H1 (cell line): Measurements from ENCODE around the gene TBC1D9B. TPM values are rescaled to one million over a fixed set of nuclear protein-coding genes. Genes with fewer than 3 reads are reported as not detected.

Experiments
- CTCF ChIA-PET: fragments of 300-600 bp; sonication (Branson Sonifier 250); formaldehyde crosslinking; loops from one replicate; lab custom pipeline; 2021; ENCODE audit not compliant: partially characterized antibody; lab: Charles Lee
- POLR2A ChIA-PET: fragments of 300-600 bp; sonication (Branson Sonifier 250); formaldehyde crosslinking; loops from one replicate; lab custom pipeline; 2021; ENCODE audit warnings: inconsistent platforms; ENCODE audit not compliant: partially characterized antibody; lab: Charles Lee
- DNase-seq, 2 experiments: peaks; one replicate each; pipeline versions ENCODE4 v3.0.0 to v3.0.0-alpha.2; 2010 to 2022; ENCODE audit warnings: low spot score in 2 of 2, low read depth in 1 of 2, mixed read lengths in 1 of 2
- FAIRE-seq: peaks from 2 replicates; lab custom pipeline; 2011; peaks lifted over from hg19 to GRCh38; lab: Jason Lieb, UNC
- H2AFZ ChIP-seq: 2 replicates; pipeline ENCODE4 v1.8.1; 2012; ENCODE audit warnings: low read length, inconsistent platforms
- H2AK5ac ChIP-seq: 2 replicates; pipeline ENCODE4 v1.6.1; 2013; ENCODE audit warnings: low read depth, low read length
- H2BK120ac ChIP-seq: replicated peaks from 2 replicates; pipeline ENCODE3; 2013; ENCODE audit warnings: low read depth, low read length, inconsistent platforms
- H2BK12ac ChIP-seq: 2 replicates; pipeline ENCODE4 v1.6.1; 2013; ENCODE audit warnings: low read depth, low read length
- H2BK15ac ChIP-seq: 2 replicates; pipeline ENCODE4 v1.6.1; 2013; ENCODE audit warnings: low read length
- H2BK20ac ChIP-seq: 2 replicates; pipeline ENCODE4 v1.6.1; 2013; ENCODE audit warnings: low read length
- H2BK5ac ChIP-seq: 2 replicates; pipeline ENCODE4 v1.6.1; 2013; ENCODE audit warnings: low read depth, low read length
- H3K14ac ChIP-seq: 2 replicates; pipeline ENCODE4 v1.6.1; 2013; ENCODE audit warnings: inconsistent platforms; ENCODE audit not compliant: insufficient read length
- H3K18ac ChIP-seq: 2 replicates; pipeline ENCODE4 v1.6.1; 2013; ENCODE audit warnings: low read length; ENCODE audit errors: extremely low read depth
- H3K23ac ChIP-seq: 2 replicates; pipeline ENCODE4 v1.6.1; 2013; ENCODE audit warnings: inconsistent platforms; ENCODE audit not compliant: insufficient read length
- H3K23me2 ChIP-seq: 2 replicates; pipeline ENCODE4 v1.6.1; 2013; ENCODE audit warnings: low read depth, low read length
- H3K27ac ChIP-seq: 2 replicates; pipeline ENCODE4 v1.6.1; 2011; ENCODE audit warnings: low read depth, low read length, inconsistent platforms
- H3K27me3 ChIP-seq, 4 experiments: replicated peaks in 1 of 4; 1 replicate in 1 of 4; 2 replicates in 3 of 4; pipeline versions ENCODE4 v1.6.1 to v1.8.1; 2011 to 2013; ENCODE audit warnings: low read length in 3 of 4, mild to moderate bottlenecking in 3 of 4, inconsistent platforms in 2 of 4, mixed read lengths in 2 of 4, moderate library complexity in 1 of 4; ENCODE audit not compliant: control insufficient read depth in 3 of 4, insufficient read depth in 3 of 4; ENCODE audit errors: extremely low read depth in 1 of 4
- H3K36me3 ChIP-seq, 4 experiments: 2 replicates each; pipeline versions ENCODE4 v1.6.1 to v1.8.1; 2011 to 2013; ENCODE audit warnings: mild to moderate bottlenecking in 4 of 4, low read length in 3 of 4, moderate library complexity in 2 of 4, control low read depth in 1 of 4, inconsistent platforms in 1 of 4; ENCODE audit not compliant: insufficient read depth in 4 of 4, control insufficient read depth in 2 of 4
- H3K4ac ChIP-seq: replicated peaks from 2 replicates; pipeline ENCODE3; 2013; ENCODE audit warnings: low read length, low read depth, mixed read lengths, inconsistent platforms; ENCODE audit not compliant: insufficient read length
- H3K4me1 ChIP-seq, 4 experiments: replicated peaks in 1 of 4; 1 replicate in 1 of 4; 2 replicates in 3 of 4; pipeline versions ENCODE4 v1.6.1 to v1.8.1; 2011 to 2013; ENCODE audit warnings: low read length in 3 of 4, inconsistent platforms in 2 of 4, mixed read lengths in 1 of 4; ENCODE audit not compliant: insufficient read depth in 4 of 4, control insufficient read depth in 3 of 4
- H3K4me2 ChIP-seq, 2 experiments: 2 replicates each; pipeline versions ENCODE4 v1.6.1 to v1.8.1; 2011 to 2013; ENCODE audit warnings: low read depth in 2 of 2, low read length in 2 of 2, control low read depth in 1 of 2, inconsistent platforms in 1 of 2, mild to moderate bottlenecking in 1 of 2; ENCODE audit not compliant: insufficient read depth in 1 of 2
- H3K4me3 ChIP-seq, 4 experiments: fragments of 200-600, 300-600 bp in 1 of 4; sonication (generic), shearing (Covaris generic), sonication (Bioruptor Twin) in 1 of 4; 2 replicates each; pipeline versions ENCODE4 v1.5.1 to v1.8.1; 2011 to 2016; ENCODE audit warnings: low read length in 4 of 4, low read depth in 3 of 4, control low read depth in 2 of 4, inconsistent platforms in 2 of 4, mild to moderate bottlenecking in 2 of 4, mixed read lengths in 1 of 4, moderate library complexity in 1 of 4; ENCODE audit not compliant: insufficient read depth in 2 of 4; ENCODE audit errors: extremely low read depth in 1 of 4
- H3K56ac ChIP-seq: replicated peaks from 2 replicates; pipeline ENCODE3; 2013; ENCODE audit warnings: low read depth, mild to moderate bottlenecking, mixed read lengths, low read length, inconsistent platforms; ENCODE audit not compliant: insufficient read length
- H3K79me1 ChIP-seq: 2 replicates; pipeline ENCODE4 v1.6.1; 2013; ENCODE audit warnings: low read depth, low read length, control low read depth
- H3K79me2 ChIP-seq, 2 experiments: 2 replicates each; pipeline versions ENCODE4 v1.6.1 to v1.8.1; 2012 to 2013; ENCODE audit warnings: low read length in 2 of 2, mild to moderate bottlenecking in 2 of 2, inconsistent platforms in 1 of 2; ENCODE audit not compliant: insufficient read depth in 2 of 2, control insufficient read depth in 1 of 2
- H3K9ac ChIP-seq, 4 experiments: replicated peaks in 1 of 4; 1 replicate in 1 of 4; 2 replicates in 3 of 4; pipeline versions ENCODE4 v1.6.1 to v1.8.1; 2011 to 2013; ENCODE audit warnings: low read depth in 3 of 4, low read length in 3 of 4, control low read depth in 2 of 4, mild to moderate bottlenecking in 2 of 4, moderate library complexity in 2 of 4, inconsistent platforms in 1 of 4; ENCODE audit errors: extremely low read depth in 1 of 4
- H3K9me3 ChIP-seq, 2 experiments: 2 replicates each; pipeline versions ENCODE4 v1.6.1 to v1.8.1; 2012 to 2013; ENCODE audit warnings: mild to moderate bottlenecking in 2 of 2, moderate library complexity in 2 of 2, control low read depth in 1 of 2, inconsistent platforms in 1 of 2, low read depth in 1 of 2, low read length in 1 of 2, mixed read lengths in 1 of 2; ENCODE audit not compliant: insufficient read depth in 2 of 2
- H4K20me1 ChIP-seq, 2 experiments: replicated peaks in 1 of 2; 2 replicates each; pipeline versions ENCODE3 to v1.8.1; 2011 to 2013; ENCODE audit warnings: inconsistent platforms in 2 of 2, low read length in 2 of 2, mild to moderate bottlenecking in 1 of 2; ENCODE audit not compliant: insufficient read depth in 2 of 2, control insufficient read depth in 1 of 2
- H4K5ac ChIP-seq: 2 replicates; pipeline ENCODE4 v1.6.1; 2013; ENCODE audit warnings: low read length, low read depth, mixed read lengths, inconsistent platforms; ENCODE audit not compliant: insufficient read length
- H4K8ac ChIP-seq: 2 replicates; pipeline ENCODE4 v1.8.0; 2013; ENCODE audit warnings: mild to moderate bottlenecking, moderate library complexity, low read length, inconsistent platforms; ENCODE audit not compliant: insufficient read depth; ENCODE audit errors: extremely low read depth
- H4K91ac ChIP-seq: replicated peaks from 2 replicates; pipeline ENCODE3; 2013; ENCODE audit warnings: low read length, mixed read lengths, inconsistent platforms; ENCODE audit not compliant: insufficient read length
- BRCA1 ChIP-seq: IDR thresholded peaks from 2 replicates; pipeline ENCODE4 v1.6.1; 2012; ENCODE audit warnings: low read depth, low read length, improper control_type of control experiment
- CHD2 ChIP-seq: IDR thresholded peaks from 2 replicates; pipeline ENCODE4 v1.6.1; 2012; ENCODE audit warnings: low read length, improper control_type of control experiment
- CTCF ChIP-seq, 3 experiments: IDR thresholded peaks; 1 replicate in 2 of 3; 2 replicates in 1 of 3; pipeline versions ENCODE4 v1.5.1 to v1.6.1; 2011; ENCODE audit warnings: low read length in 3 of 3, mild to moderate bottlenecking in 3 of 3, inconsistent platforms in 2 of 3, low read depth in 1 of 3, moderate library complexity in 1 of 3; ENCODE audit not compliant: insufficient read depth in 1 of 3; ENCODE audit errors: control extremely low read depth in 1 of 3
- EZH2 ChIP-seq: fragments of 200-600 bp; sonication (generic); IDR thresholded peaks from 2 replicates; pipeline ENCODE4 v1.7.1; 2012; ENCODE audit warnings: low read depth, mild to moderate bottlenecking, moderate library complexity, low read length, inconsistent platforms; ENCODE audit not compliant: severe bottlenecking
- GABPA ChIP-seq: IDR thresholded peaks from 2 replicates; pipeline ENCODE4 v1.6.1; 2011; ENCODE audit warnings: mild to moderate bottlenecking, low read length, moderate library complexity, borderline replicate concordance; ENCODE audit not compliant: insufficient read depth
- PHF8 ChIP-seq: fragments of 200-600 bp; sonication (generic); conservative IDR thresholded peaks from 2 replicates; pipeline ENCODE4 v1.7.1; 2012; ENCODE audit warnings: low read depth, mild to moderate bottlenecking, inconsistent platforms, low read length, moderate library complexity
- RAD21 ChIP-seq, 2 experiments: IDR thresholded peaks in 1 of 2; conservative IDR thresholded peaks in 1 of 2; 2 replicates each; pipeline ENCODE4 v1.6.1; 2011; ENCODE audit warnings: low read depth in 2 of 2, low read length in 2 of 2, improper control_type of control experiment in 1 of 2, inconsistent platforms in 1 of 2, mild to moderate bottlenecking in 1 of 2, moderate library complexity in 1 of 2
- WGBS, 2 experiments: shearing (Covaris generic) in 1 of 2; methylation state at CpG; one replicate each; pipeline versions ENCODE4 v1.1.6 to v1.1.7; 2013 to 2015; ENCODE audit warnings: low lambda C conversion rate in 2 of 2, mixed read lengths in 2 of 2, inconsistent platforms in 1 of 2, low coverage in 1 of 2, missing lambda C conversion rate in 1 of 2; ENCODE audit not compliant: insufficient replicate concordance in 2 of 2, insufficient coverage in 1 of 2, insufficient read length in 1 of 2; ENCODE audit errors: extremely low coverage in 1 of 2, missing lambda C conversion rate in 1 of 2; 5-methylcytosine and 5-hydroxymethylcytosine counted together
- polyA plus RNA-seq, 7 experiments: library from polyadenylated mRNA; depleted of rRNA in 3 of 7; stranded (reverse) in 5 of 7; unstranded in 2 of 7; fragments of >200 nt in 5 of 7; fragments of 200-250 nt in 2 of 7; gene quantifications; 1 replicate in 5 of 7; 2 replicates in 1 of 7; 4 replicates in 1 of 7; pipeline versions ENCODE4 v1.2.1 to v1.2.3, GENCODE V29; 2011 to 2013; ENCODE audit warnings: missing spikeins in 2 of 7, mixed read lengths in 2 of 7
- total RNA-seq: library from RNA; stranded (reverse); fragmentation: NEBNext Ultra II Directional; extraction: Animal tissue kit (Norgen Biotek cat#: 25700); gene quantifications from 2 replicates; pipeline ENCODE4 v1.2.1, GENCODE V29; 2021

The TBC1D9B gene
- total and polyA plus RNA-seq, 2 of the 8 experiments (the other 6 are each of a cell fraction or from before 2014, with no cell fraction given), result 33.6 to 57.1 TPM

GRCh38 chr5:179817890-179818745 lies 89.6 kb downstream of the TBC1D9B start:
- Histone ChIP-seq H3K27ac (peak overlapping the region; percentile 67; the same call in 1 of the 2 replicates), H3K4me1 (peaks cover 4 to 42% (median 37%) of the 10 kb centered on the region in 4 experiments), H2AFZ (no peak overlapping the region)
- TF ChIP-seq CTCF (IDR thresholded peaks at IDR 0.05; ENCODE audit: control extremely low read depth in 1 of 3, insufficient read depth in 1 of 3, low read depth in 1 of 3, low read length in 3 of 3) (no peak), EZH2 (no peak), GABPA (no peak), PHF8 (no peak), RAD21 (IDR thresholded peaks at IDR 0.05 in 1 of 2, conservative IDR thresholded peaks at IDR 0.05 in 1 of 2; ENCODE audit: low read depth in 2 of 2, low read length in 2 of 2) (no peak), CHD2 (no peak), BRCA1 (no peak)

More at GRCh38 chr5:179817890-179818745, 89.6 kb downstream of the TBC1D9B start:
- Histone ChIP-seq H3K79me1 (peaks cover 8% of the 10 kb centered on the region), H3K14ac (no peak overlapping the region), H3K79me2 (peaks cover 4 to 20% of the 10 kb centered on the region in 2 experiments; a peak in 2 of 4 replicates), H3K23ac (no peak overlapping the region), H2BK15ac (peak overlapping the region; percentile 55), H2BK5ac (peak overlapping the region; percentile 96; the same call in 1 of the 2 replicates), H3K27me3 (peaks cover 0 to 5% (median 2%) of the 10 kb centered on the region in 4 experiments; a peak in 2 of 7 replicates), H4K91ac (peak overlapping the region; percentile 99), H3K4ac (peak overlapping the region; percentile 76), H3K4me3 (peak overlapping the region; percentile 3 to 91 (median 30); a peak in 5 of 8 replicates), H2BK12ac (peak overlapping the region; percentile 77; the same call in 1 of the 2 replicates), H3K9me3 (no peaks in the 10 kb centered on the region), H3K9ac (0 out of 7 replicates have a peak overlapping the region, but pooled peaks of 1 of the 4 experiments have one; percentile 34), H2BK120ac (peak overlapping the region; percentile 82), H2AK5ac (0 out of 2 replicates have a peak overlapping the region, but pooled peaks have one; percentile 0), H3K18ac (peak overlapping the region; percentile 90), H3K36me3 (no peaks in the 10 kb centered on the region; a peak in 1 of 8 replicates), H3K23me2 (peaks cover 15% of the 10 kb centered on the region; the same call in 1 of the 2 replicates), H4K8ac (peak overlapping the region; percentile 93), H3K56ac (no peak overlapping the region), H4K20me1 (peaks cover 8 to 13% of the 10 kb centered on the region in 2 experiments), H4K5ac (peak overlapping the region; percentile 1), H3K4me2 (peak overlapping the region; percentile 54 to 58), H2BK20ac (peak overlapping the region; percentile 51)
- ChIA-PET CTCF (interaction anchor here (1.0 kb wide), 1 partner anchor 21 kb away, joined by 3 read pairs; no protein-coding TSS in a partner anchor), POLR2A (interaction anchor here (1.7 to 12.6 kb wide), 4 partner anchors 9 to 85 kb away, joined by 3 to 207 read pairs (median 6); partner anchors contain the start of genes LTC4S and MGAT4B)
- WGBS, 2 experiments, result 54% methylated on average over 14 of the region's 14 CpGs; no CpG with 5 or more reads in 1 of the 2 experiments
- no peak for DNase-seq
- no peak for FAIRE-seq
